Caco-2 (cell line): ENCODE measurements around the gene KRTAP29-1. TPM values are rescaled to one million over a fixed set of nuclear protein-coding genes. Genes with fewer than 3 reads are reported as not detected.
A peak's percentile ranks its signal among the peaks of the same experiment; 100 is the strongest.
"Not testable (repeated sequence)": the region's sequence is repeated elsewhere in the genome, so short reads cannot be mapped to it uniquely, and the experiment has no call there.

Source experiments
- BruUV-seq: library from RNA; stranded (reverse); fragments of 400-500 nt; replicated peaks from 2 replicates; lab custom pipeline; 2021; lab: Mats Ljungman, UMichigan
- CTCF ChIA-PET: fragments of 300-600 bp; sonication (Branson Sonifier 250); formaldehyde crosslinking; loops from one replicate; lab custom pipeline; 2022; ENCODE audit warnings: antibody characterized with exemption; lab: Charles Lee
- POLR2A ChIA-PET: fragments of 300-600 bp; sonication (Branson Sonifier 250); formaldehyde crosslinking; loops from one replicate; lab custom pipeline; 2022; ENCODE audit warnings: antibody characterized with exemption; lab: Charles Lee
- DNase-seq, 2 experiments: peaks; one replicate each; pipeline versions ENCODE4 v3.0.0 to v3.0.0-alpha.2; 2020 to 2022
- H3K27me3 ChIP-seq: replicated peaks from 2 replicates; pipeline ENCODE4 v1.6.0; 2011; ENCODE audit warnings: low read length; ENCODE audit not compliant: control insufficient read depth, insufficient read depth
- H3K36me3 ChIP-seq: 2 replicates; pipeline ENCODE4 v1.5.1; 2011; ENCODE audit warnings: low read length; ENCODE audit not compliant: control insufficient read depth, insufficient read depth
- H3K4me1 ChIP-seq: fragments of 250-450 bp; sonication (Bioruptor Pico); 2 replicates; pipeline ENCODE4 v1.5.1; 2020; ENCODE audit warnings: mild to moderate bottlenecking
- H3K4me3 ChIP-seq: 2 replicates; pipeline ENCODE4 v1.5.1; 2011; ENCODE audit warnings: low read depth, mild to moderate bottlenecking, control low read depth, low read length
- H3K9me3 ChIP-seq: fragments of 250-450 bp; sonication (Bioruptor Pico); 2 replicates; pipeline ENCODE4 v1.5.1; 2020; ENCODE audit warnings: mild to moderate bottlenecking, moderate library complexity
- H3K27ac Mint-ChIP-seq: one replicate; pipeline ENCODE4 v1.8.0; 2022; ENCODE audit warnings: mixed read lengths; ENCODE audit not compliant: unreplicated experiment
- H3K27me3 Mint-ChIP-seq: one replicate; pipeline ENCODE4 v1.8.0; 2022; ENCODE audit warnings: mixed read lengths; ENCODE audit not compliant: insufficient read depth, unreplicated experiment
- H3K36me3 Mint-ChIP-seq: one replicate; pipeline ENCODE4 v1.8.0; 2022; ENCODE audit warnings: mild to moderate bottlenecking, mixed read lengths; ENCODE audit not compliant: insufficient read depth, unreplicated experiment
- H3K4me1 Mint-ChIP-seq: one replicate; pipeline ENCODE4 v1.8.0; 2022; ENCODE audit warnings: low read depth, mixed read lengths; ENCODE audit not compliant: unreplicated experiment
- H3K4me3 Mint-ChIP-seq: one replicate; pipeline ENCODE4 v1.8.0; 2022; ENCODE audit warnings: mild to moderate bottlenecking, moderate library complexity, mixed read lengths; ENCODE audit not compliant: unreplicated experiment
- H3K9me3 Mint-ChIP-seq: one replicate; pipeline ENCODE4 v1.8.0; 2022; ENCODE audit warnings: mixed read lengths; ENCODE audit not compliant: unreplicated experiment
- intact Hi-C: fragments of 100-400 bp; cut with micrococcal nuclease; formaldehyde crosslinking; loops from one replicate; pipeline ENCODE4 v1.10.0; 2022; ENCODE audit not compliant: unreplicated experiment
- total RNA-seq: library from RNA; stranded (reverse); gene quantifications from 2 replicates; pipeline ENCODE4 v1.2.3, GENCODE V29; 2022
- TF ChIP-seq, protein P1 (sequence below), 2 experiments: fragments of 200-600 bp in 1 of 2; IDR thresholded peaks; 1 replicate in 1 of 2; 2 replicates in 1 of 2; pipeline versions ENCODE4 v1.5.1 to v1.8.0; 2011 to 2022; ENCODE audit warnings: antibody characterized with exemption in 1 of 2, control low read depth in 1 of 2, inconsistent platforms in 1 of 2, low read depth in 1 of 2, low read length in 1 of 2, mild to moderate bottlenecking in 1 of 2, moderate library complexity in 1 of 2; ENCODE audit not compliant: insufficient read depth in 1 of 2, severe bottlenecking in 1 of 2, unreplicated experiment in 1 of 2

The KRTAP29-1 gene
- total RNA-seq, 1 experiment from 2014 or later: not detected

DNA sequence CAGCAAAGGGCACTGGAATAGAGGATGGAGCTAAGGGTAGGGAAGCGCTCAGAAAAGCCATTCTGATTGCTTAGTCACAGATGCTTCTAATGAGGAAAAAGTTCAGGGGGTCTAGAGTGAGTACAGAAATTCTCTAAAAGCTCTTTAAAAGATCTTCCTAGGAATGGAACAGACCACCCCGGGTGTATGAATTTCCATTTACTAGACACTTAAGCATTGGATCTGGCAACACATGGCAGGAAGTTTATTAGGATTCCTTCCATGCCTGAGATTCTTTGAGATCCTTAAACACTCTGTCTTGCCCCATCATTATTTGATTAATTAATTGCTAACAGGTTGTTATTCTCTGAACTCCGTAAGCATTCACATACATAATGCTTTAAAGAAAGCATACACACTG, 18.6 kb downstream of the KRTAP29-1 start:
- TF ChIP-seq, protein P1, sequence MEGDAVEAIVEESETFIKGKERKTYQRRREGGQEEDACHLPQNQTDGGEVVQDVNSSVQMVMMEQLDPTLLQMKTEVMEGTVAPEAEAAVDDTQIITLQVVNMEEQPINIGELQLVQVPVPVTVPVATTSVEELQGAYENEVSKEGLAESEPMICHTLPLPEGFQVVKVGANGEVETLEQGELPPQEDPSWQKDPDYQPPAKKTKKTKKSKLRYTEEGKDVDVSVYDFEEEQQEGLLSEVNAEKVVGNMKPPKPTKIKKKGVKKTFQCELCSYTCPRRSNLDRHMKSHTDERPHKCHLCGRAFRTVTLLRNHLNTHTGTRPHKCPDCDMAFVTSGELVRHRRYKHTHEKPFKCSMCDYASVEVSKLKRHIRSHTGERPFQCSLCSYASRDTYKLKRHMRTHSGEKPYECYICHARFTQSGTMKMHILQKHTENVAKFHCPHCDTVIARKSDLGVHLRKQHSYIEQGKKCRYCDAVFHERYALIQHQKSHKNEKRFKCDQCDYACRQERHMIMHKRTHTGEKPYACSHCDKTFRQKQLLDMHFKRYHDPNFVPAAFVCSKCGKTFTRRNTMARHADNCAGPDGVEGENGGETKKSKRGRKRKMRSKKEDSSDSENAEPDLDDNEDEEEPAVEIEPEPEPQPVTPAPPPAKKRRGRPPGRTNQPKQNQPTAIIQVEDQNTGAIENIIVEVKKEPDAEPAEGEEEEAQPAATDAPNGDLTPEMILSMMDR (IDR thresholded peaks at IDR 0.05; ENCODE audit: insufficient read depth in 1 of 2, low read depth in 1 of 2, low read length in 1 of 2, severe bottlenecking in 1 of 2, unreplicated experiment in 1 of 2): no peak
- BruUV-seq: no TSS peak
- intact Hi-C loops: loop anchor here (10.0 kb wide), 1 partner anchor 219 kb away; the partner anchor contains the start of genes KRTAP2-3 and KRTAP2-4

DNA sequence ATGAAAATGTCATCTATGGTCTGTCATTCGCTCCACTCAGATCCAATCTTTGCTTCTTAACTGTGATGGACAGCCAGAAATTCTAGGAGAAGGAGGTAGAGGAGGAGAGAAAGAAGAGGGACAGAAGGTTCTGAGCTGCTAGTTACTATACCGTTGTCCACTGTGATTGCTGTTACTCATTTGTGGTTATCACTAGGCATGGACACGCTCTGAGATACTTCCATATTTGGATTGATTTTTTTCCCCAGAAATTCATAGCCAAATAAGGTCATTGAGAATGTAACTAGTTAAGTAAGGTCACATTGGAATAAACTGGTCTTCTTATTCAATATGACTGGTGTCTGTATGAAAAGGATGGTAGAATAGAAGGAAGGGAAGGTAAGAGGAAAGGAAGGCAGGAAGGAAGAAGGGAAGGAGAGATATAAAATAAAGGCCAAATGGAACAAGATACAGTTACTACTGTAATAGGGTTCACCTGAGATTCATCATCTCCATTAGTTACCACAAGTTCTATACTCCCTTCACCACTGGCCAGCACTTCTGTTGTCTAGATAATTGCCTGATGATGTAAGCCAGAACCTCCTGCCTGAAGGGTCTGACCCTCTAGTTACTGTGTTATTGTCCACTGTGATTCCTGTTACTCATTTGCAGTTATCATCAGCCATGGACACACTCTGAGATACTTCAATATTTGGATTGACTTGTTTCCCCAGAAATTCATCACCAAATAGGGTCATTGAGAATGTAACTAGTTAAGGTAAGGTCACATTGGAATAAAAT, 24.3 kb downstream of the KRTAP29-1 start:
- H3K4me3 Mint-ChIP-seq: no peak overlapping the region
- TF ChIP-seq, protein P1 (IDR thresholded peaks at IDR 0.05; ENCODE audit: insufficient read depth in 1 of 2, low read depth in 1 of 2, low read length in 1 of 2, severe bottlenecking in 1 of 2, unreplicated experiment in 1 of 2): no peak
- Histone ChIP-seq H3K4me3 (no peak overlapping the region), H3K4me1 (peaks cover under 1% of the 10 kb centered on the region), H3K36me3 (no peaks in the 10 kb centered on the region), H3K9me3 (no peaks in the 10 kb centered on the region), H3K27me3 (no peaks in the 10 kb centered on the region)
- H3K27me3 Mint-ChIP-seq: no peaks in the 10 kb centered on the region
- ChIA-PET POLR2A (no interaction called here), CTCF (no interaction called here)
- H3K36me3 Mint-ChIP-seq: no peaks in the 10 kb centered on the region
- BruUV-seq: no TSS peak
- intact Hi-C loops: no loop called here
- H3K9me3 Mint-ChIP-seq: no peaks in the 10 kb centered on the region
- peaks cover 9% of the 10 kb centered on the region for H3K4me1 Mint-ChIP-seq
- H3K27ac Mint-ChIP-seq: no peak overlapping the region
- no peak for DNase-seq

More for the DNA sequence above, 18.6 kb downstream of the KRTAP29-1 start:
- ChIA-PET POLR2A (no interaction called here), CTCF (no interaction called here)
- Histone ChIP-seq H3K4me1 (peaks cover 31% of the 10 kb centered on the region), H3K36me3 (no peaks in the 10 kb centered on the region), H3K4me3 (no peak overlapping the region), H3K27me3 (no peaks in the 10 kb centered on the region), H3K9me3 (peaks cover 2% of the 10 kb centered on the region; the same call in 1 of the 2 replicates)
- Mint-ChIP-seq H3K4me1 (peaks cover 34% of the 10 kb centered on the region), H3K27ac (no peak overlapping the region), H3K4me3 (no peak overlapping the region), H3K9me3 (peaks cover 9% of the 10 kb centered on the region), H3K36me3 (no peaks in the 10 kb centered on the region), H3K27me3 (no peaks in the 10 kb centered on the region)
- DNase-seq: peak in 1 of 2 experiments; percentile 22

DNA sequence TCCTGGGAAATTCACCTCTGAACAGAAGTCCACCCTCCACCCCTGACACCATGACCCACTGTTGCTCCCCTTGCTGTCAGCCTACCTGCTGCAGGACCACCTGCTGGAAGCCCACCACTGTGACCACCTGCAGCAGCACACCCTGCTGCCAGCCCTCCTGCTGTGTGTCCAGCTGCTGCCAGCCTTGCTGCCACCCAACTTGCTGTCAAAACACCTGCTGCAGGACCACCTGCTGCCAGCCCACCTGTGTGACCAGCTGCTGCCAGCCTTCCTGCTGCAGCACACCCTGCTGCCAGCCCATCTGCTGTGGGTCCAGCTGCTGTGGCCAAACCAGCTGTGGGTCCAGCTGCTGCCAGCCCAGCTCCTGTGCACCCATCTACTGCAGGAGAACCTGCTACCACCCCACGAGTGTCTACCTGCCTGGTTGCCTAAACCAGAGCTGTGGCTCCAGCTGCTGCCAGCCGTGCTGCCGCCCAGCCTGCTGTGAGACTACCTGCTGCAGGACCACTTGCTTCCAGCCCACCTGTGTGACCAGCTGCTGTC, 26.9 kb downstream of the KRTAP29-1 start, which contains the start of gene KRTAP9-7:
KRTAP9-7 (plus strand) TSS at position 51 of the 543 bp plus-strand sequence; CDS start at position 51, 0 bp downstream.
- H3K4me1 ChIP-seq, H3K27ac Mint-ChIP-seq, H3K9me3 Mint-ChIP-seq, H3K4me3 Mint-ChIP-seq, POLR2A ChIA-PET, H3K4me1 Mint-ChIP-seq, H3K36me3 Mint-ChIP-seq, BruUV-seq, H3K27me3 ChIP-seq, H3K36me3 ChIP-seq, H3K4me3 ChIP-seq, H3K27me3 Mint-ChIP-seq, DNase-seq, H3K9me3 ChIP-seq, intact Hi-C loops, CTCF ChIA-PET: not testable (repeated sequence)
